HuH-7 (cell line): ENCODE measurements around the gene OR10T2.
"Not testable (repeated sequence)": the region's sequence is repeated elsewhere in the genome, so short reads cannot be mapped to it uniquely, and the experiment has no call there.

Experiments
- DNase-seq: peaks from one replicate; pipeline ENCODE4 v3.0.0; 2011; ENCODE audit warnings: low spot score

The OR10T2 gene

DNA sequence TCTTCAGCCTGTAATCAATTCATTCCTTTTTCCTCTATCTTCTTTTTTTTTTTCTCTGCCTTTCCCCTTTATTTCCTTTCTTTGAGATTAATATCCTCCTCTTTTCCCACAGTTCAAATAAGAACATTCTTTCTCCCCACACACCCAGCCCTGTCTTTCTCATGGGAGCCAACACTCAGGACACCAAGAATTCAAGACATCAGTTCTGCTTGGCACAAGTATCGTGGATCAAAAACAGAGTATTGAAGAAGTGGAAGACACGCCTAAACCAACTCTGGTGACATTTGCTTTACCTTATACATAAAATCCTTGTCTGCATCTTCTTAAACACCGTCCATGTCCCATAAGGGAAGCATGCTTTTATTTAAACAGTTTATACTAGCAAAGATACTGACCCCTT lies 42.6 kb downstream of the OR10T2 start:
- no peak for DNase-seq

DNA sequence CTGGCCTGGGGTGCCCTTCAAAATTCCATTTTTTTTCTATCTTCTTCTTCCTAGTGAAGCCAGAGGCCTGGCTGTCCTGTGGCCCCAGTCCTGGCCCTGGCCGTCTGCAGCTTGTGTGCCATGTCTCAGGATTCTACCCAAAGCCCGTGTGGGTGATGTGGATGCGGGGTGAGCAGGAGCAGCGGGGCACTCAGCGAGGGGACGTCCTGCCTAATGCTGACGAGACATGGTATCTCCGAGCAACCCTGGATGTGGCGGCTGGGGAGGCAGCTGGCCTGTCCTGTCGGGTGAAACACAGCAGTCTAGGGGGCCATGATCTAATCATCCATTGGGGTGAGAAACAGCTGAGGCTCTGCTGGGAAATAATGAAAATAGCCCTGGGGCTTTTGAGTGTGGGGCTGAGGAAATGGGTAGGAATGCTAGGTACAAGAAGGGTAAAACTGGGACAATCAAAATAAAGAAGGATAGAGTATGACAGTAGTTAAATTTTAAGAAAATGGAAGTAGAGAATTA lies 43.4 kb downstream of the OR10T2 start:
- DNase-seq, result no peak

GRCh38 chr1:158354255-158354654 lies 45.0 kb downstream of the OR10T2 start:
- DNase-seq, result no peak

DNA sequence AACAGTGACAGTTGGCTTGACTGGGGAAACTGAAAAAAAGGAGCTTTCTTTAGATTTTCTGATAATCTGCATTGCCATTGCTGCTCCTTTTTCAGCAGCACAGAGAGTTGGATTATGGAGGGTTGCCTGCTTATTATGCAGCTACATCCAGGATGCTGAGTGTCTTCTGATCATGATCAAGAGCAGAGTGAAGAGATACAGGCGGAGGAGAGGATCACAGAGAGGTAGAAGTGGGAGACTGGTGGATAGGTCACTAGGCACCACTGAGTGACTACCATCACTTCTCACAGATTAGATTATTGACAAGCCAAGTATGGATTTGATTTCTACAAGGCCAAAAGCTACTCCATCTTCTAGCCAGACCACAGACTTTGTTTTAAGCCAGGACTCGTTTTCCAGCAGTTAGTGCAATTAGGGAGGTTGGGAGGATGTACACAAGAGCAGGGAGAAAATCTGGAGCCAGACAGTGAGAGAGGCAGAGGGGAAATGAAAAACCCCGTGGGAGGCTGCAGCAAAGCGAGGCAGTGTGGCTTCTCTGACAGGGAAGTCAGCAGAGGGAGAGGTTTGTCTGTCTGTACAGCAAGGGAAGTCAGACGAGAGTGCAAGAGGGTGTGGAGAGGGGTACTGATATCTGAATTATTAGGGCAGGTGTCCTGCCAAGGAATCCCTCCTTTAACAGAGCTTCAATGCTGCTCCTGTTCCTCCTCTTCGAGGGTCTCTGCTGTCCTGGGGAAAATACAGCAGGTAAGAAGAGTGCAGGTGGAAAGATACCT lies 45.8 kb downstream of the OR10T2 start, which contains the start of gene CD1E:
Gene CD1E (plus strand): TSS at position 592 of the 773 bp plus-strand sequence. CDS start 95 bp downstream, at position 687.
- no peak for DNase-seq

DNA sequence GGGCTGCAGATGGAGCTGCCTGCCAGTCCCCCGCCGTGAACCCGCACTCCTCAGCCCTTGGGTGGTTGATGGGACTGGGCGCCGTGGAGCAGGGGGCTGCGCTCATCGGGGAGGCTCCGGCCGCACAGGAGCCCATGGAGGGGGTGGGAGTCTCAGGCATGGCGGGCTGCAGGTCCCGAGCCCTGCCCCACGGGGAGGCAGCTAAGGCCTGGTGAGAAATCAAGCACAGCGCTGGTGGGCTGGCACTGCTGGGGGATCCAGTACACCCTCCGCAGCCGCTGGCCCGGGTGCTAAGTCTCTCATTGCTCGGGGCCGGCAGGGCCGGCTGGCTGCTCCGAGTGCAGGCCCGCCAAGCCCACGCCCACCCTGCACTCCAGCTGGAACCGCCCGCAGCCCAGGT lies 50.3 kb downstream of the OR10T2 start:
- DNase-seq, result not testable (repeated sequence)
